Effector memory CD4-positive, alpha-beta T cell (primary cell): ENCODE results near the gene PID1.

Experiments used
- DNase-seq, 3 donors: peaks; one replicate each; pipeline ENCODE4 v3.0.0-alpha.2; 2020
- H3K27ac ChIP-seq: 2 replicates; pipeline ENCODE4 v1.7.0; 2013; ENCODE audit warnings: mild to moderate bottlenecking, low read length, moderate library complexity; ENCODE audit not compliant: insufficient read depth, poor library complexity, severe bottlenecking
- H3K27me3 ChIP-seq: replicated peaks from 2 replicates; pipeline ENCODE4 v1.7.0; 2013; ENCODE audit warnings: mild to moderate bottlenecking, low read length; ENCODE audit not compliant: insufficient read depth, control insufficient read depth, poor library complexity, severe bottlenecking
- H3K36me3 ChIP-seq: 2 replicates; pipeline ENCODE4 v1.7.0; 2013; ENCODE audit warnings: mild to moderate bottlenecking, low read length, moderate library complexity; ENCODE audit not compliant: control insufficient read depth, insufficient read depth
- H3K4me1 ChIP-seq: 2 replicates; pipeline ENCODE4 v1.7.0; 2013; ENCODE audit warnings: low read length, mild to moderate bottlenecking; ENCODE audit not compliant: control insufficient read depth, insufficient read depth, poor library complexity, severe bottlenecking
- H3K4me3 ChIP-seq: 2 replicates; pipeline ENCODE4 v1.7.0; 2013; ENCODE audit warnings: low read length, low read depth, mild to moderate bottlenecking; ENCODE audit not compliant: insufficient read depth, poor library complexity, severe bottlenecking
- H3K9me3 ChIP-seq: 2 replicates; pipeline ENCODE4 v1.7.0; 2013; ENCODE audit warnings: mild to moderate bottlenecking, low read length, moderate library complexity; ENCODE audit not compliant: control insufficient read depth

PID1 gene

GRCh38 chr2:229287823-229288222, 16.7 kb upstream of the PID1 start:
- H3K36me3 ChIP-seq: no peaks in the 10 kb centered on the region
- H3K27ac ChIP-seq: no peak overlapping the region

GRCh38 chr2:229282758-229283546, 11.9 kb upstream of the PID1 start:
- H3K36me3 ChIP-seq: no peaks in the 10 kb centered on the region
- H3K4me1 ChIP-seq: no peaks in the 10 kb centered on the region
- no peak overlapping the region for H3K27ac ChIP-seq
- no peak for DNase-seq
- no peaks in the 10 kb centered on the region for H3K27me3 ChIP-seq
- no peaks in the 10 kb centered on the region for H3K9me3 ChIP-seq
- H3K4me3 ChIP-seq: no peak overlapping the region

More at GRCh38 chr2:229287823-229288222, 16.7 kb upstream of the PID1 start:
- no peaks in the 10 kb centered on the region for H3K4me1 ChIP-seq
- no peak overlapping the region for H3K4me3 ChIP-seq
- no peak for DNase-seq
- H3K9me3 ChIP-seq: no peaks in the 10 kb centered on the region
- no peaks in the 10 kb centered on the region for H3K27me3 ChIP-seq

GRCh38 chr2:229279516-229279915, 8.4 kb upstream of the PID1 start:
- H3K4me1 ChIP-seq: no peaks in the 10 kb centered on the region
- no peak overlapping the region for H3K4me3 ChIP-seq
- no peak for DNase-seq
- H3K9me3 ChIP-seq: no peaks in the 10 kb centered on the region
- H3K27me3 ChIP-seq: no peaks in the 10 kb centered on the region
- no peaks in the 10 kb centered on the region for H3K36me3 ChIP-seq
- H3K27ac ChIP-seq: no peak overlapping the region

- no peaks in the 10 kb centered on the region for H3K36me3 ChIP-seq
- no peaks in the 10 kb centered on the region for H3K27me3 ChIP-seq
- no peaks in the 10 kb centered on the region for H3K4me1 ChIP-seq
- H3K4me3 ChIP-seq: no peak overlapping the region
- H3K9me3 ChIP-seq: no peaks in the 10 kb centered on the region
- no peak overlapping the region for H3K27ac ChIP-seq
- DNase-seq: no peak
Observed at GRCh38 chr2:229275506-229275905, 4.4 kb upstream of the PID1 start.

- no peak for DNase-seq
- H3K27me3 ChIP-seq: no peaks in the 10 kb centered on the region
- H3K4me3 ChIP-seq: no peak overlapping the region
- H3K27ac ChIP-seq: no peak overlapping the region
- H3K36me3 ChIP-seq: no peaks in the 10 kb centered on the region
- no peaks in the 10 kb centered on the region for H3K9me3 ChIP-seq
- H3K4me1 ChIP-seq: no peaks in the 10 kb centered on the region
Observed at GRCh38 chr2:229273723-229274338, 2.7 kb upstream of the PID1 start.

- no peaks in the 10 kb centered on the region for H3K36me3 ChIP-seq
- no peaks in the 10 kb centered on the region for H3K4me1 ChIP-seq
- no peak overlapping the region for H3K27ac ChIP-seq
- H3K27me3 ChIP-seq: no peaks in the 10 kb centered on the region
- DNase-seq: no peak
- no peaks in the 10 kb centered on the region for H3K9me3 ChIP-seq
- H3K4me3 ChIP-seq: no peak overlapping the region
Observed at GRCh38 chr2:229273006-229273722, 2.1 kb upstream of the PID1 start.

- no peaks in the 10 kb centered on the region for H3K27me3 ChIP-seq
- no peaks in the 10 kb centered on the region for H3K9me3 ChIP-seq
- H3K36me3 ChIP-seq: no peaks in the 10 kb centered on the region
- no peak for DNase-seq
- H3K4me3 ChIP-seq: no peak overlapping the region
- no peak overlapping the region for H3K27ac ChIP-seq
- H3K4me1 ChIP-seq: no peaks in the 10 kb centered on the region
Observed at GRCh38 chr2:229269941-229270340, 1.1 kb downstream of the PID1 start.

GRCh38 chr2:229269146-229269545, 1.9 kb downstream of the PID1 start:
- H3K27ac ChIP-seq: no peak overlapping the region
- H3K4me3 ChIP-seq: no peak overlapping the region

GRCh38 chr2:229268626-229269025, 2.5 kb downstream of the PID1 start:
- Histone ChIP-seq H3K36me3 (no peaks in the 10 kb centered on the region), H3K27me3 (no peaks in the 10 kb centered on the region), H3K27ac (no peak overlapping the region), H3K9me3 (no peaks in the 10 kb centered on the region), H3K4me3 (no peak overlapping the region), H3K4me1 (no peaks in the 10 kb centered on the region)
- DNase-seq: no peak

More at GRCh38 chr2:229269146-229269545, 1.9 kb downstream of the PID1 start:
- Histone ChIP-seq H3K36me3 (no peaks in the 10 kb centered on the region), H3K9me3 (no peaks in the 10 kb centered on the region), H3K4me1 (no peaks in the 10 kb centered on the region), H3K27me3 (no peaks in the 10 kb centered on the region)
- no peak for DNase-seq

GRCh38 chr2:229267080-229267479, 4.0 kb downstream of the PID1 start:
- no peak for DNase-seq
- Histone ChIP-seq H3K36me3 (no peaks in the 10 kb centered on the region), H3K27me3 (no peaks in the 10 kb centered on the region), H3K27ac (no peak overlapping the region), H3K4me1 (no peaks in the 10 kb centered on the region), H3K4me3 (no peak overlapping the region), H3K9me3 (no peaks in the 10 kb centered on the region)
